Thoracic aorta (tissue), 2 donors: ENCODE measurements around the gene C2CD3. TPM values are rescaled to one million over a fixed set of nuclear protein-coding genes. Genes with fewer than 3 reads are reported as not detected.
"Not testable (repeated sequence)": the region's sequence is repeated elsewhere in the genome, so short reads cannot be mapped to it uniquely, and the experiment has no call there.

Experiments
- ATAC-seq: fragments of 150-250 bp; one replicate; pipeline ENCODE4 v1.8.0; 2017; ENCODE audit warnings: low read depth; ENCODE audit not compliant: insufficient number of reproducible peaks, low FRiP score
- DNase-seq: peaks from one replicate; pipeline ENCODE4 v3.0.0-alpha.2; 2020; ENCODE audit warnings: low spot score
- H3K27ac ChIP-seq, 2 donors: fragments of 200-600 bp; sonication (generic); 1 replicate in 1 of 2; 2 replicates in 1 of 2; pipeline ENCODE4 v1.5.1; 2016; ENCODE audit warnings: mild to moderate bottlenecking in 2 of 2, moderate library complexity in 2 of 2
- H3K27me3 ChIP-seq: fragments of 200-600 bp; sonication (generic); replicated peaks from 2 replicates; pipeline ENCODE4 v1.6.0; 2016; ENCODE audit warnings: mild to moderate bottlenecking; ENCODE audit not compliant: insufficient read depth
- H3K36me3 ChIP-seq: fragments of 200-600 bp; sonication (generic); one replicate; pipeline ENCODE4 v1.5.1; 2016
- H3K4me1 ChIP-seq, 2 donors: fragments of 200-600 bp; sonication (generic); 1 replicate in 1 of 2; 2 replicates in 1 of 2; pipeline versions ENCODE4 v1.5.1 to v1.6.0; 2016; ENCODE audit warnings: low read depth in 2 of 2, mild to moderate bottlenecking in 1 of 2; ENCODE audit not compliant: control insufficient read depth in 1 of 2
- H3K4me3 ChIP-seq: fragments of 200-600 bp; sonication (generic); 2 replicates; pipeline ENCODE4 v1.5.1; 2016; ENCODE audit warnings: mild to moderate bottlenecking
- H3K9me3 ChIP-seq: fragments of 200-600 bp; sonication (generic); 2 replicates; pipeline ENCODE4 v1.5.1; 2016
- CTCF ChIP-seq: fragments of 200-600 bp; sonication (generic); IDR thresholded peaks from one replicate; pipeline ENCODE4 v1.5.1; 2019; ENCODE audit warnings: antibody characterized with exemption
- total RNA-seq, 2 donors: library from RNA; depleted of rRNA; stranded (reverse); fragments of >200 nt; gene quantifications; one replicate each; pipeline versions ENCODE4 v1.1.0 to v1.2.3, GENCODE V29; 2016

The C2CD3 gene
- total RNA-seq, 2 donors from 2014 or later, result 23.7 to 30.6 TPM

GRCh38 chr11:74133436-74133835, 37.4 kb downstream of the C2CD3 start:
- no peak for DNase-seq
- no peak for TF ChIP-seq CTCF
- H3K27ac ChIP-seq, result no peak overlapping the region
- no peak for ATAC-seq
- peaks cover 3% of the 10 kb centered on the region for H3K36me3 ChIP-seq
- H3K4me1 ChIP-seq, result peaks cover 6 to 7% of the 10 kb centered on the region in 2 donors
- H3K27me3 ChIP-seq, result no peaks in the 10 kb centered on the region
- no peak overlapping the region for H3K4me3 ChIP-seq
- no peaks in the 10 kb centered on the region for H3K9me3 ChIP-seq

GRCh38 chr11:74132833-74133232, 38.0 kb downstream of the C2CD3 start:
- Histone ChIP-seq H3K9me3 (no peaks in the 10 kb centered on the region), H3K36me3 (peaks cover 3% of the 10 kb centered on the region), H3K27me3 (no peaks in the 10 kb centered on the region), H3K4me3 (no peak overlapping the region), H3K4me1 (peaks cover under 1% of the 10 kb centered on the region in 2 donors), H3K27ac (no peak overlapping the region)
- no peak for TF ChIP-seq CTCF
- ATAC-seq (no peak), DNase-seq (no peak)

GRCh38 chr11:74129121-74129520, 41.7 kb downstream of the C2CD3 start:
- H3K4me3 ChIP-seq, H3K27me3 ChIP-seq, H3K4me1 ChIP-seq, H3K36me3 ChIP-seq, ATAC-seq, H3K27ac ChIP-seq, H3K9me3 ChIP-seq, DNase-seq: not testable (repeated sequence)

GRCh38 chr11:74123008-74123448, 47.8 kb downstream of the C2CD3 start:
- Histone ChIP-seq H3K36me3 (peaks cover 7% of the 10 kb centered on the region), H3K4me3 (no peak overlapping the region), H3K27me3 (no peaks in the 10 kb centered on the region), H3K9me3 (no peaks in the 10 kb centered on the region), H3K4me1 (no peaks in the 10 kb centered on the region), H3K27ac (no peak overlapping the region)
- DNase-seq (no peak), ATAC-seq (no peak)
- no peak for TF ChIP-seq CTCF

- Histone ChIP-seq H3K4me3 (no peak overlapping the region), H3K9me3 (no peaks in the 10 kb centered on the region), H3K27ac (no peak overlapping the region), H3K27me3 (no peaks in the 10 kb centered on the region), H3K4me1 (no peaks in the 10 kb centered on the region), H3K36me3 (peaks cover 10% of the 10 kb centered on the region)
- ATAC-seq (no peak), DNase-seq (no peak)
- TF ChIP-seq CTCF, result no peak
Observed at GRCh38 chr11:74121804-74122203, 49.0 kb downstream of the C2CD3 start.

- not testable (repeated sequence) for DNase-seq, H3K9me3 ChIP-seq, H3K27me3 ChIP-seq, H3K27ac ChIP-seq, ATAC-seq, H3K4me1 ChIP-seq, H3K4me3 ChIP-seq
- peaks cover 14% of the 10 kb centered on the region for H3K36me3 ChIP-seq
Observed at GRCh38 chr11:74120260-74121035, 50.4 kb downstream of the C2CD3 start.
